ENCODE data around the gene SLC7A1. TPM values are rescaled to one million over a fixed set of nuclear protein-coding genes. Genes with fewer than 3 reads are reported as not detected.

Gene SLC7A1
- total and polyA plus RNA-seq, 2 of the 13 experiments (the other 11 are each of a cell fraction or from before 2014, with no cell fraction given) = 14.5 to 15.3 TPM

DNA sequence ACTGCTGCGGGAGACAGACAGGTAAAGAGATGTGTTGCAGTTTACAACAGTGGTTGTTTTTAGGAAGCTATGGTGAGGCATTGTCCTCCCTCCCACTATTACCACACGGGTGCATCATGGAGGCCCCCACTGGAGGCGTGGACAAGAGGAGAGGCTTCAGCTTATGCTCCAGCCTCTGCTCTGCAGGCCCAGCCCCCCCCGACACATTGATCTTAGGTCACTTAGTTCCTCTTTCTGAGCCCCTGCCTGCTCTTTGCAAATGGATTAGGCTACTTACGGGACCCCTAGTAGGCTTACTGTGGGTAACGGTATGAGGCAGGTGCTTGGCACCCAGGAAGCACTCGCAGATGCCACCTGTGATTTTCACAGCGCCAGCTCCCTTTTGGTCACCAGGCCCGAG is 123.9 kb downstream of the SLC7A1 start (continued):
- TF ChIP-seq, protein P1, sequence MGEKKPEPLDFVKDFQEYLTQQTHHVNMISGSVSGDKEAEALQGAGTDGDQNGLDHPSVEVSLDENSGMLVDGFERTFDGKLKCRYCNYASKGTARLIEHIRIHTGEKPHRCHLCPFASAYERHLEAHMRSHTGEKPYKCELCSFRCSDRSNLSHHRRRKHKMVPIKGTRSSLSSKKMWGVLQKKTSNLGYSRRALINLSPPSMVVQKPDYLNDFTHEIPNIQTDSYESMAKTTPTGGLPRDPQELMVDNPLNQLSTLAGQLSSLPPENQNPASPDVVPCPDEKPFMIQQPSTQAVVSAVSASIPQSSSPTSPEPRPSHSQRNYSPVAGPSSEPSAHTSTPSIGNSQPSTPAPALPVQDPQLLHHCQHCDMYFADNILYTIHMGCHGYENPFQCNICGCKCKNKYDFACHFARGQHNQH (CRISPR knock-in tag; IDR thresholded peaks at IDR 0.05) = no peak
- TF ChIP-seq RFX1 (IDR thresholded peaks at IDR 0.05) (no peak), HNRNPUL1 (IDR thresholded peaks at IDR 0.05; ENCODE audit: low read depth, low read length) (no peak), ZNF790 (CRISPR knock-in tag; IDR thresholded peaks at IDR 0.05; ENCODE audit: borderline replicate concordance) (no peak)
- TF ChIP-seq, protein P2, sequence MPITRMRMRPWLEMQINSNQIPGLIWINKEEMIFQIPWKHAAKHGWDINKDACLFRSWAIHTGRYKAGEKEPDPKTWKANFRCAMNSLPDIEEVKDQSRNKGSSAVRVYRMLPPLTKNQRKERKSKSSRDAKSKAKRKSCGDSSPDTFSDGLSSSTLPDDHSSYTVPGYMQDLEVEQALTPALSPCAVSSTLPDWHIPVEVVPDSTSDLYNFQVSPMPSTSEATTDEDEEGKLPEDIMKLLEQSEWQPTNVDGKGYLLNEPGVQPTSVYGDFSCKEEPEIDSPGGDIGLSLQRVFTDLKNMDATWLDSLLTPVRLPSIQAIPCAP (CRISPR knock-in tag; IDR thresholded peaks at IDR 0.05; ENCODE audit: low read depth) = no peak
- TF ChIP-seq, protein P3, sequence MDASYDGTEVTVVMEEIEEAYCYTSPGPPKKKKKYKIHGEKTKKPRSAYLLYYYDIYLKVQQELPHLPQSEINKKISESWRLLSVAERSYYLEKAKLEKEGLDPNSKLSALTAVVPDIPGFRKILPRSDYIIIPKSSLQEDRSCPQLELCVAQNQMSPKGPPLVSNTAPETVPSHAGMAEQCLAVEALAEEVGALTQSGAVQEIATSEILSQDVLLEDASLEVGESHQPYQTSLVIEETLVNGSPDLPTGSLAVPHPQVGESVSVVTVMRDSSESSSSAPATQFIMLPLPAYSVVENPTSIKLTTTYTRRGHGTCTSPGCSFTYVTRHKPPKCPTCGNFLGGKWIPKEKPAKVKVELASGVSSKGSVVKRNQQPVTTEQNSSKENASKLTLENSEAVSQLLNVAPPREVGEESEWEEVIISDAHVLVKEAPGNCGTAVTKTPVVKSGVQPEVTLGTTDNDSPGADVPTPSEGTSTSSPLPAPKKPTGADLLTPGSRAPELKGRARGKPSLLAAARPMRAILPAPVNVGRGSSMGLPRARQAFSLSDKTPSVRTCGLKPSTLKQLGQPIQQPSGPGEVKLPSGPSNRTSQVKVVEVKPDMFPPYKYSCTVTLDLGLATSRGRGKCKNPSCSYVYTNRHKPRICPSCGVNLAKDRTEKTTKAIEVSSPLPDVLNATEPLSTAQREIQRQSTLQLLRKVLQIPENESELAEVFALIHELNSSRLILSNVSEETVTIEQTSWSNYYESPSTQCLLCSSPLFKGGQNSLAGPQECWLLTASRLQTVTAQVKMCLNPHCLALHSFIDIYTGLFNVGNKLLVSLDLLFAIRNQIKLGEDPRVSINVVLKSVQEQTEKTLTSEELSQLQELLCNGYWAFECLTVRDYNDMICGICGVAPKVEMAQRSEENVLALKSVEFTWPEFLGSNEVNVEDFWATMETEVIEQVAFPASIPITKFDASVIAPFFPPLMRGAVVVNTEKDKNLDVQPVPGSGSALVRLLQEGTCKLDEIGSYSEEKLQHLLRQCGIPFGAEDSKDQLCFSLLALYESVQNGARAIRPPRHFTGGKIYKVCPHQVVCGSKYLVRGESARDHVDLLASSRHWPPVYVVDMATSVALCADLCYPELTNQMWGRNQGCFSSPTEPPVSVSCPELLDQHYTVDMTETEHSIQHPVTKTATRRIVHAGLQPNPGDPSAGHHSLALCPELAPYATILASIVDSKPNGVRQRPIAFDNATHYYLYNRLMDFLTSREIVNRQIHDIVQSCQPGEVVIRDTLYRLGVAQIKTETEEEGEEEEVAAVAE (CRISPR knock-in tag; IDR thresholded peaks at IDR 0.05; ENCODE audit: borderline replicate concordance) = no peak
